Measurements from ENCODE around the gene CCDC102A.

CCDC102A gene

GRCh38 chr16:57486858-57487834, 49.2 kb downstream of the CCDC102A start:
- H3K27ac Mint-ChIP-seq, result peak overlapping the region; percentile 77
- H3K4me3 Mint-ChIP-seq, result peak overlapping the region; percentile 78
- no peaks in the 10 kb centered on the region for H3K27me3 Mint-ChIP-seq
- H3K4me1 Mint-ChIP-seq (ENCODE audit: low read depth), result peaks cover 25% of the 10 kb centered on the region
- H3K9me3 Mint-ChIP-seq, result no peaks in the 10 kb centered on the region
- H3K36me3 Mint-ChIP-seq (ENCODE audit: low read depth), result no peaks in the 10 kb centered on the region

- Mint-ChIP-seq H3K4me1 (ENCODE audit: low read depth) (peaks cover 25% of the 10 kb centered on the region), H3K9me3 (no peaks in the 10 kb centered on the region), H3K36me3 (ENCODE audit: low read depth) (no peaks in the 10 kb centered on the region), H3K27ac (peak within 1 kb of the TSS; percentile 77), H3K4me3 (peak within 1 kb of the TSS; percentile 80), H3K27me3 (no peaks in the 10 kb centered on the region)
These were observed 50.2 kb downstream of the CCDC102A start, which contains the start of gene DOK4 for GRCh38 chr16:57485916-57486857. DOK4 (minus strand) TSS chr16:57486493; CDS start chr16:57479507, 6,986 bp downstream.

- H3K9me3 Mint-ChIP-seq, result no peaks in the 10 kb centered on the region
- peak overlapping the region; percentile 80 for H3K4me3 Mint-ChIP-seq
- no peaks in the 10 kb centered on the region for H3K27me3 Mint-ChIP-seq
- H3K4me1 Mint-ChIP-seq (ENCODE audit: low read depth), result peaks cover 25% of the 10 kb centered on the region
- H3K36me3 Mint-ChIP-seq (ENCODE audit: low read depth), result no peaks in the 10 kb centered on the region
- H3K27ac Mint-ChIP-seq, result peak overlapping the region; percentile 34
These were observed 51.1 kb downstream of the CCDC102A start for GRCh38 chr16:57485091-57485915.

- Mint-ChIP-seq H3K27me3 (no peaks in the 10 kb centered on the region), H3K36me3 (ENCODE audit: low read depth) (no peaks in the 10 kb centered on the region), H3K4me3 (no peak overlapping the region), H3K4me1 (ENCODE audit: low read depth) (peaks cover 25% of the 10 kb centered on the region), H3K27ac (no peak overlapping the region), H3K9me3 (no peaks in the 10 kb centered on the region)
These were observed 51.8 kb downstream of the CCDC102A start for GRCh38 chr16:57484515-57485005.

GRCh38 chr16:57483725-57484514, 52.5 kb downstream of the CCDC102A start:
- no peak overlapping the region for H3K4me3 Mint-ChIP-seq
- no peaks in the 10 kb centered on the region for H3K36me3 Mint-ChIP-seq (ENCODE audit: low read depth)
- no peak overlapping the region for H3K27ac Mint-ChIP-seq
- no peaks in the 10 kb centered on the region for H3K27me3 Mint-ChIP-seq
- no peaks in the 10 kb centered on the region for H3K9me3 Mint-ChIP-seq
- H3K4me1 Mint-ChIP-seq (ENCODE audit: low read depth), result peaks cover 28% of the 10 kb centered on the region

GRCh38 chr16:57482845-57483545, 53.4 kb downstream of the CCDC102A start:
- H3K9me3 Mint-ChIP-seq, result no peaks in the 10 kb centered on the region
- no peaks in the 10 kb centered on the region for H3K36me3 Mint-ChIP-seq (ENCODE audit: low read depth)
- H3K27ac Mint-ChIP-seq, result no peak overlapping the region
- H3K4me3 Mint-ChIP-seq, result no peak overlapping the region
- no peaks in the 10 kb centered on the region for H3K27me3 Mint-ChIP-seq
- H3K4me1 Mint-ChIP-seq (ENCODE audit: low read depth), result peaks cover 34% of the 10 kb centered on the region

GRCh38 chr16:57481421-57481820, 55.0 kb downstream of the CCDC102A start:
- H3K27me3 Mint-ChIP-seq, result no peaks in the 10 kb centered on the region
- no peak overlapping the region for H3K27ac Mint-ChIP-seq
- H3K36me3 Mint-ChIP-seq (ENCODE audit: low read depth), result no peaks in the 10 kb centered on the region
- H3K4me1 Mint-ChIP-seq (ENCODE audit: low read depth), result peaks cover 23% of the 10 kb centered on the region
- no peak overlapping the region for H3K4me3 Mint-ChIP-seq
- no peaks in the 10 kb centered on the region for H3K9me3 Mint-ChIP-seq

GRCh38 chr16:57480754-57481230, 55.6 kb downstream of the CCDC102A start:
- no peak overlapping the region for H3K4me3 Mint-ChIP-seq
- H3K27me3 Mint-ChIP-seq, result no peaks in the 10 kb centered on the region
- no peaks in the 10 kb centered on the region for H3K36me3 Mint-ChIP-seq (ENCODE audit: low read depth)
- H3K9me3 Mint-ChIP-seq, result no peaks in the 10 kb centered on the region
- H3K27ac Mint-ChIP-seq, result no peak overlapping the region
- H3K4me1 Mint-ChIP-seq (ENCODE audit: low read depth), result peaks cover 25% of the 10 kb centered on the region

- no peaks in the 10 kb centered on the region for H3K9me3 Mint-ChIP-seq
- H3K27me3 Mint-ChIP-seq, result no peaks in the 10 kb centered on the region
- H3K36me3 Mint-ChIP-seq (ENCODE audit: low read depth), result no peaks in the 10 kb centered on the region
- H3K4me3 Mint-ChIP-seq, result no peak overlapping the region
- H3K27ac Mint-ChIP-seq, result no peak overlapping the region
- H3K4me1 Mint-ChIP-seq (ENCODE audit: low read depth), result peaks cover 21% of the 10 kb centered on the region
These were observed 56.2 kb downstream of the CCDC102A start for GRCh38 chr16:57479976-57480753.

GRCh38 chr16:57479205-57479975, 57.0 kb downstream of the CCDC102A start:
- Mint-ChIP-seq H3K27me3 (no peaks in the 10 kb centered on the region), H3K4me1 (ENCODE audit: low read depth) (peaks cover 19% of the 10 kb centered on the region), H3K4me3 (no peak overlapping the region), H3K27ac (no peak overlapping the region), H3K36me3 (ENCODE audit: low read depth) (no peaks in the 10 kb centered on the region), H3K9me3 (no peaks in the 10 kb centered on the region)

GRCh38 chr16:57478396-57479204, 57.8 kb downstream of the CCDC102A start:
- Mint-ChIP-seq H3K4me3 (no peak overlapping the region), H3K4me1 (ENCODE audit: low read depth) (peaks cover 19% of the 10 kb centered on the region), H3K27ac (no peak overlapping the region), H3K9me3 (no peaks in the 10 kb centered on the region), H3K27me3 (no peaks in the 10 kb centered on the region), H3K36me3 (ENCODE audit: low read depth) (no peaks in the 10 kb centered on the region)
